Hepatocyte (in vitro differentiated cells): ENCODE data around the gene ARHGAP42.

ENCODE experiments used
- EZH2 ChIP-seq: fragments of 200-600 bp; sonication (generic); IDR thresholded peaks from 2 replicates; pipeline ENCODE4 v1.6.1; 2016; ENCODE audit warnings: antibody characterized with exemption, mild to moderate bottlenecking, borderline replicate concordance
- TF ChIP-seq, protein P1 (sequence below): fragments of 200-600 bp; sonication (generic); IDR thresholded peaks from 2 replicates; pipeline ENCODE4 v1.5.1; 2016; ENCODE audit warnings: antibody characterized with exemption, mild to moderate bottlenecking; ENCODE audit not compliant: poor library complexity

DNA sequence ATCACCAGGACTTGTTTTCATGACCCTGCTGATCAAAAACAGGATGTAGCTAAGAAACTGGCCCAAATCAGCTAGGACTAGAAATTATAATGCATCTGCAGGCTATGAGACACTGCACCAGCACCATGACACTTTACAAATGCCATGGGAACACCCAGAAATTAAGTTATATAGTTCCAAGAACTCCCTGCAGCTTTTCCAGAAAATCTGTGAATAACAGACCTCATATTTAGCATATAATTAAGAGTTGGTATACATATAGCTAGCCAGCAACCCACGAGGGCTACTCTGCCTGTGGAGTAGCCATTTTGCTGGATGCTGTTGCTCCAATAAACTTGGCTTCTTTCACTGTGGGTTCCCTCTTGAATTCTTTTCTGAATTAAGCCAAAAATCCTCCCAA lies 341.6 kb downstream of the ARHGAP42 start:
- TF ChIP-seq, protein P1, sequence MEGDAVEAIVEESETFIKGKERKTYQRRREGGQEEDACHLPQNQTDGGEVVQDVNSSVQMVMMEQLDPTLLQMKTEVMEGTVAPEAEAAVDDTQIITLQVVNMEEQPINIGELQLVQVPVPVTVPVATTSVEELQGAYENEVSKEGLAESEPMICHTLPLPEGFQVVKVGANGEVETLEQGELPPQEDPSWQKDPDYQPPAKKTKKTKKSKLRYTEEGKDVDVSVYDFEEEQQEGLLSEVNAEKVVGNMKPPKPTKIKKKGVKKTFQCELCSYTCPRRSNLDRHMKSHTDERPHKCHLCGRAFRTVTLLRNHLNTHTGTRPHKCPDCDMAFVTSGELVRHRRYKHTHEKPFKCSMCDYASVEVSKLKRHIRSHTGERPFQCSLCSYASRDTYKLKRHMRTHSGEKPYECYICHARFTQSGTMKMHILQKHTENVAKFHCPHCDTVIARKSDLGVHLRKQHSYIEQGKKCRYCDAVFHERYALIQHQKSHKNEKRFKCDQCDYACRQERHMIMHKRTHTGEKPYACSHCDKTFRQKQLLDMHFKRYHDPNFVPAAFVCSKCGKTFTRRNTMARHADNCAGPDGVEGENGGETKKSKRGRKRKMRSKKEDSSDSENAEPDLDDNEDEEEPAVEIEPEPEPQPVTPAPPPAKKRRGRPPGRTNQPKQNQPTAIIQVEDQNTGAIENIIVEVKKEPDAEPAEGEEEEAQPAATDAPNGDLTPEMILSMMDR: no peak
- TF ChIP-seq EZH2: no peak
